Keratinocyte (primary cell): ENCODE measurements around the gene TBC1D14. TPM values are rescaled to one million over a fixed set of nuclear protein-coding genes. Genes with fewer than 3 reads are reported as not detected.

ENCODE experiments used
- DNase-seq: peaks from one replicate; pipeline ENCODE4 v3.0.0-alpha.2; 2011; ENCODE audit warnings: low read depth, missing footprints, low spot score
- FAIRE-seq: peaks from 2 replicates; lab custom pipeline; 2011; peaks lifted over from hg19 to GRCh38; lab: Jason Lieb, UNC
- H2AFZ ChIP-seq: 2 replicates; pipeline ENCODE4 v1.6.0; 2012; ENCODE audit warnings: low read length, control low read depth, inconsistent platforms; ENCODE audit not compliant: control insufficient read depth
- H3K27ac ChIP-seq: 2 replicates; pipeline ENCODE4 v1.5.1; 2011; ENCODE audit warnings: low read length; ENCODE audit not compliant: control insufficient read depth, insufficient read depth
- H3K27me3 ChIP-seq: 3 replicates; pipeline ENCODE4 v1.6.0; 2011; ENCODE audit warnings: low read length; ENCODE audit not compliant: control insufficient read depth, insufficient read depth; ENCODE audit errors: extremely low read depth
- H3K36me3 ChIP-seq, 2 experiments: 2 replicates in 1 of 2; 3 replicates in 1 of 2; pipeline ENCODE4 v1.5.1; 2011; ENCODE audit warnings: low read length in 2 of 2, mild to moderate bottlenecking in 1 of 2; ENCODE audit not compliant: control insufficient read depth in 2 of 2, insufficient read depth in 2 of 2; ENCODE audit errors: extremely low read depth in 1 of 2
- H3K4me1 ChIP-seq: 3 replicates; pipeline ENCODE4 v1.5.1; 2011; ENCODE audit warnings: low read length; ENCODE audit not compliant: control insufficient read depth, insufficient read depth; ENCODE audit errors: extremely low read depth
- H3K4me2 ChIP-seq: 3 replicates; pipeline ENCODE4 v1.6.0; 2011; ENCODE audit warnings: low read depth, low read length; ENCODE audit not compliant: control insufficient read depth, insufficient read depth; ENCODE audit errors: extremely low read depth
- H3K4me3 ChIP-seq, 3 experiments: fragments of 200-600 bp in 1 of 3; sonication (generic) in 1 of 3; 2 replicates in 2 of 3; 3 replicates in 1 of 3; pipeline ENCODE4 v1.5.1; 2011 to 2016; ENCODE audit warnings: low read length in 3 of 3, mild to moderate bottlenecking in 3 of 3, control low read depth in 2 of 3, inconsistent platforms in 1 of 3, low read depth in 1 of 3, mixed read lengths in 1 of 3, mixed run types in 1 of 3, moderate library complexity in 1 of 3; ENCODE audit not compliant: control insufficient read depth in 2 of 3, insufficient read depth in 2 of 3; ENCODE audit errors: extremely low read depth in 1 of 3
- H3K79me2 ChIP-seq: 2 replicates; pipeline ENCODE4 v1.6.0; 2012; ENCODE audit warnings: low read length; ENCODE audit not compliant: control insufficient read depth, insufficient read depth
- H3K9ac ChIP-seq: 3 replicates; pipeline ENCODE4 v1.6.0; 2011; ENCODE audit warnings: low read length; ENCODE audit not compliant: control insufficient read depth, insufficient read depth; ENCODE audit errors: extremely low read depth
- H3K9me1 ChIP-seq: 3 replicates; pipeline ENCODE4 v1.6.0; 2011; ENCODE audit warnings: low read length; ENCODE audit not compliant: control insufficient read depth, insufficient read depth; ENCODE audit errors: extremely low read depth
- H3K9me3 ChIP-seq: 2 replicates; pipeline ENCODE4 v1.5.1; 2012; ENCODE audit warnings: low read depth, low read length; ENCODE audit not compliant: control insufficient read depth
- H4K20me1 ChIP-seq: 3 replicates; pipeline ENCODE4 v1.6.0; 2011; ENCODE audit warnings: low read length; ENCODE audit not compliant: control insufficient read depth, insufficient read depth; ENCODE audit errors: extremely low read depth
- EZH2 ChIP-seq: IDR thresholded peaks from one replicate; pipeline ENCODE4 v1.6.1; 2012; ENCODE audit warnings: inconsistent platforms, mild to moderate bottlenecking, low read length, moderate library complexity
- dilution Hi-C: fragments of 300-500 bp; cut with MboI; formaldehyde crosslinking; loops from one replicate; pipeline ENCODE4 v1.7.0; 2020; ENCODE audit warnings: low sequenced_read_pairs; ENCODE audit not compliant: extremely low pct_ligation_motif_present
- polyA plus RNA-seq, 5 experiments: library from polyadenylated mRNA; depleted of rRNA in 3 of 5; stranded (reverse) in 3 of 5; stranded (forward) in 1 of 5; unstranded in 1 of 5; fragments of >200 nt; gene quantifications; 1 replicate in 1 of 5; 2 replicates in 3 of 5; 3 replicates in 1 of 5; pipeline versions ENCODE4 v1.2.1 to v1.2.3, GENCODE V29; 2011 to 2012; ENCODE audit warnings: missing spikeins in 2 of 5, low read depth in 1 of 5, low replicate concordance in 1 of 5
- TF ChIP-seq, protein P1 (sequence below), 3 experiments: IDR thresholded peaks in 1 of 3; conservative IDR thresholded peaks in 1 of 3; optimal IDR thresholded peaks in 1 of 3; 2 replicates in 2 of 3; 3 replicates in 1 of 3; pipeline versions ENCODE3 to v1.5.1; 2011; ENCODE audit warnings: low read length in 3 of 3, mild to moderate bottlenecking in 3 of 3, moderate library complexity in 2 of 3, control low read depth in 1 of 3, inconsistent platforms in 1 of 3; ENCODE audit not compliant: insufficient read depth in 2 of 3; ENCODE audit errors: extremely low read depth in 1 of 3

Gene TBC1D14
- polyA plus RNA-seq, 1 donor (not counting 4 experiments of a cell fraction or from before 2014, with no cell fraction given), result 55.1 TPM

DNA sequence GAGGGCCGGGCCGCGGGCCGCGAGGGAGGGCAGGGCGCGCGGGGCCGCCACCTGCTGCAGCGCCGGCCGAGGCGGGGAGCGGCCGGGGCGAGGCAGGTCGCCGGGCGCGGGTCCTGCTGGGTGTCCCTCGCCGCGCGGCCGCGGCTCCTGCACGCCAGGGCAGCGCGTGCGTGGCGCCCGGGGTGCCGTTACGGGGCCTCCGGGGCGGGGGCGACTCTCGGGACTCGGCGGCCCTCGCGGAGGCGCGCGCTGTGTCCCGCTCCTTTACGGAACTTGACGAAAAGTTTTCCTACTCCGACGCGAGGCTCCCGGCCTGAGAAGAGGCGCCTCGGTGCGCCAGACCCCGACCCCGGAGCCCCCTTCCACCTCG, 329 bp downstream of the TBC1D14 start:
- dilution Hi-C loops, result no loop called here
- Histone ChIP-seq H2AFZ (no peak overlapping the region), H3K4me1 (peaks cover 15% of the 10 kb centered on the region)

DNA sequence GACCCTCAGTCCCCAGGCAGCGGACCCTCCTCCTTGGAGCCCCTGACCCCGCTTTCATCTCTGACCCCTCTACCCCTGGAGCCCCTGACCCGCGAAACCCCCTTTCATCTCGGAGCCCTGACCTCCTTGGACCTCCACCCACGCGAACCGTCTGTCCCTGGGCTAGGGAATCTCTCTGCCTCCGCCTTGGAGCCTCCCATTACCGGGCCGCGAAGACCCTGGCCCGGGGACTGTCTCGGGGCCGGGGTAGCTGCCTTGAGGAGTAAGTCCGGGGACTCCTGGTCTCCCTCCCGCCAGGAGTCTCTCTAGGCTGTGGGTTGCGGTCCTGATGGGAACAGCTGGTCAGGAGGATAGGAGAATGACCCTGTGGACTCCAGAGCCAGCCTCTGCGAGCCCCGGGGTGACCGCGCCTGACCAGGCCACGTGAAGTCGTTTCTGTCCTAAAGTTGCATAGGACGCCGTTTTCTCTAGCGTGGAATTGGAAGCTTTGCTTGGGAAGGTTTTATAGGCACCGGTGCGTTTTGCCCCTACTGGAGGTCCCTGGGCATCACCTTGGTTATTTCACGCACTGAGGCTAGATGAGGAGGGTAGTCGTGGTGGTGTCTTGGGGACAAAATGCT, 824 bp downstream of the TBC1D14 start:
- peak overlapping the region; percentile 51 for H3K9ac ChIP-seq
- dilution Hi-C loops, result no loop called here
- DNase-seq, result no peak
- TF ChIP-seq, protein P1, sequence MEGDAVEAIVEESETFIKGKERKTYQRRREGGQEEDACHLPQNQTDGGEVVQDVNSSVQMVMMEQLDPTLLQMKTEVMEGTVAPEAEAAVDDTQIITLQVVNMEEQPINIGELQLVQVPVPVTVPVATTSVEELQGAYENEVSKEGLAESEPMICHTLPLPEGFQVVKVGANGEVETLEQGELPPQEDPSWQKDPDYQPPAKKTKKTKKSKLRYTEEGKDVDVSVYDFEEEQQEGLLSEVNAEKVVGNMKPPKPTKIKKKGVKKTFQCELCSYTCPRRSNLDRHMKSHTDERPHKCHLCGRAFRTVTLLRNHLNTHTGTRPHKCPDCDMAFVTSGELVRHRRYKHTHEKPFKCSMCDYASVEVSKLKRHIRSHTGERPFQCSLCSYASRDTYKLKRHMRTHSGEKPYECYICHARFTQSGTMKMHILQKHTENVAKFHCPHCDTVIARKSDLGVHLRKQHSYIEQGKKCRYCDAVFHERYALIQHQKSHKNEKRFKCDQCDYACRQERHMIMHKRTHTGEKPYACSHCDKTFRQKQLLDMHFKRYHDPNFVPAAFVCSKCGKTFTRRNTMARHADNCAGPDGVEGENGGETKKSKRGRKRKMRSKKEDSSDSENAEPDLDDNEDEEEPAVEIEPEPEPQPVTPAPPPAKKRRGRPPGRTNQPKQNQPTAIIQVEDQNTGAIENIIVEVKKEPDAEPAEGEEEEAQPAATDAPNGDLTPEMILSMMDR (optimal IDR thresholded peaks at IDR 0.05 in 1 of 3, IDR thresholded peaks at IDR 0.05 in 1 of 3, conservative IDR thresholded peaks at IDR 0.05 in 1 of 3; ENCODE audit: extremely low read depth in 1 of 3, insufficient read depth in 2 of 3, low read length in 3 of 3), result peak in 1 of 3 experiments; percentile 30
- TF ChIP-seq EZH2, result no peak
- H3K9me3 ChIP-seq, result no peaks in the 10 kb centered on the region
- FAIRE-seq, result no peak
- H3K79me2 ChIP-seq, result no peaks in the 10 kb centered on the region
- H2AFZ ChIP-seq, result no peak overlapping the region
- H3K4me2 ChIP-seq, result peak overlapping the region; percentile 87
- H4K20me1 ChIP-seq, result no peaks in the 10 kb centered on the region
- peaks cover 15% of the 10 kb centered on the region for H3K4me1 ChIP-seq
- H3K9me1 ChIP-seq, result no peaks in the 10 kb centered on the region
- peak overlapping the region; percentile 58 to 64 (median 64) for H3K4me3 ChIP-seq
- peaks cover 8% of the 10 kb centered on the region for H3K27me3 ChIP-seq
- no peaks in the 10 kb centered on the region for H3K36me3 ChIP-seq
- no peak overlapping the region for H3K27ac ChIP-seq

More for the DNA sequence above, 329 bp downstream of the TBC1D14 start:
- Histone ChIP-seq H3K9me1 (no peaks in the 10 kb centered on the region), H3K4me3 (peak overlapping the region; percentile 58 to 64 (median 64)), H3K9ac (peak overlapping the region; percentile 51), H4K20me1 (no peaks in the 10 kb centered on the region), H3K36me3 (no peaks in the 10 kb centered on the region), H3K27ac (no peak overlapping the region), H3K9me3 (no peaks in the 10 kb centered on the region), H3K4me2 (peak overlapping the region; percentile 87), H3K27me3 (peaks cover 8% of the 10 kb centered on the region), H3K79me2 (no peaks in the 10 kb centered on the region)
- FAIRE-seq, result no peak
- DNase-seq, result no peak
- TF ChIP-seq, protein P1 (optimal IDR thresholded peaks at IDR 0.05 in 1 of 3, IDR thresholded peaks at IDR 0.05 in 1 of 3, conservative IDR thresholded peaks at IDR 0.05 in 1 of 3; ENCODE audit: extremely low read depth in 1 of 3, insufficient read depth in 2 of 3, low read length in 3 of 3), result no peak
- TF ChIP-seq EZH2, result no peak
